H9 (cell line): ENCODE measurements around the gene REG3G. TPM values are rescaled to one million over a fixed set of nuclear protein-coding genes. Genes with fewer than 3 reads are reported as not detected.

Experiments used
- DNase-seq: peaks from one replicate; pipeline ENCODE4 v3.0.0-alpha.2; 2017
- H2AFZ ChIP-seq: one replicate; pipeline ENCODE4 v1.6.1; 2013; ENCODE audit warnings: mild to moderate bottlenecking, low read length, control low read depth, moderate library complexity
- H2AK5ac ChIP-seq: 2 replicates; pipeline ENCODE4 v1.6.1; 2013; ENCODE audit warnings: low read length, control low read depth, mixed read lengths; ENCODE audit not compliant: insufficient read length
- H2BK120ac ChIP-seq: one replicate; pipeline ENCODE4 v1.6.1; 2013; ENCODE audit warnings: low read depth, mild to moderate bottlenecking, low read length, control low read depth, inconsistent platforms; ENCODE audit not compliant: poor library complexity, severe bottlenecking
- H2BK12ac ChIP-seq: 2 replicates; pipeline ENCODE4 v1.6.1; 2013; ENCODE audit warnings: low read length, control low read depth, mixed read lengths, low read depth; ENCODE audit not compliant: insufficient read length
- H2BK15ac ChIP-seq: 2 replicates; pipeline ENCODE4 v1.6.1; 2013; ENCODE audit warnings: low read depth, low read length, control low read depth
- H2BK20ac ChIP-seq: one replicate; pipeline ENCODE4 v1.6.1; 2013; ENCODE audit warnings: low read depth, mild to moderate bottlenecking, low read length, control low read depth, inconsistent platforms; ENCODE audit not compliant: poor library complexity, severe bottlenecking
- H2BK5ac ChIP-seq: 2 replicates; pipeline ENCODE4 v1.6.1; 2013; ENCODE audit warnings: low read length, control low read depth, mixed read lengths; ENCODE audit not compliant: insufficient read length
- H3K14ac ChIP-seq: 2 replicates; pipeline ENCODE4 v1.6.1; 2013; ENCODE audit warnings: low read length, control low read depth; ENCODE audit not compliant: insufficient read depth
- H3K18ac ChIP-seq: 2 replicates; pipeline ENCODE4 v1.6.1; 2013; ENCODE audit warnings: low read depth, mild to moderate bottlenecking, mixed read lengths, low read length, control low read depth; ENCODE audit not compliant: insufficient read length
- H3K23ac ChIP-seq: 2 replicates; pipeline ENCODE4 v1.6.1; 2013; ENCODE audit warnings: low read length, control low read depth, mixed read lengths, low read depth; ENCODE audit not compliant: insufficient read length
- H3K23me2 ChIP-seq: 2 replicates; pipeline ENCODE4 v1.6.1; 2013; ENCODE audit warnings: low read depth, mild to moderate bottlenecking, mixed read lengths, low read length, control low read depth; ENCODE audit not compliant: insufficient read length, poor library complexity, severe bottlenecking
- H3K27ac ChIP-seq: 2 replicates; pipeline ENCODE4 v1.5.1; 2013; ENCODE audit warnings: low read length, control low read depth, mixed read lengths, low read depth; ENCODE audit not compliant: insufficient read length
- H3K27me3 ChIP-seq: 2 replicates; pipeline ENCODE4 v1.6.1; 2013; ENCODE audit warnings: low read length, control low read depth, inconsistent platforms; ENCODE audit not compliant: insufficient read depth
- H3K4ac ChIP-seq: 2 replicates; pipeline ENCODE4 v1.6.1; 2013; ENCODE audit warnings: low read depth, mild to moderate bottlenecking, control low read depth, inconsistent platforms, low read length, moderate library complexity
- H3K4me1 ChIP-seq: 2 replicates; pipeline ENCODE4 v1.6.1; 2013; ENCODE audit warnings: low read length, control low read depth, inconsistent platforms; ENCODE audit not compliant: insufficient read depth
- H3K4me2 ChIP-seq: 2 replicates; pipeline ENCODE4 v1.6.1; 2013; ENCODE audit warnings: low read length, control low read depth, mixed read lengths; ENCODE audit not compliant: insufficient read length, insufficient read depth
- H3K56ac ChIP-seq: 2 replicates; pipeline ENCODE4 v1.6.1; 2013; ENCODE audit warnings: low read depth, mild to moderate bottlenecking, mixed read lengths, low read length, control low read depth; ENCODE audit not compliant: insufficient read length
- H3K79me1 ChIP-seq: 2 replicates; pipeline ENCODE4 v1.6.1; 2013; ENCODE audit warnings: low read depth, mild to moderate bottlenecking, moderate library complexity, low read length, control low read depth, inconsistent platforms; ENCODE audit not compliant: insufficient read depth, poor library complexity, severe bottlenecking
- H3K79me2 ChIP-seq: 2 replicates; pipeline ENCODE4 v1.6.1; 2013; ENCODE audit warnings: low read length, control low read depth, inconsistent platforms; ENCODE audit not compliant: insufficient read depth
- H3K9ac ChIP-seq: 2 replicates; pipeline ENCODE4 v1.6.1; 2013; ENCODE audit warnings: low read length, control low read depth, mixed read lengths; ENCODE audit not compliant: insufficient read length; ENCODE audit errors: extremely low read depth
- H3K9me3 ChIP-seq: one replicate; pipeline ENCODE4 v1.6.1; 2013; ENCODE audit warnings: low read depth, low read length, inconsistent platforms; ENCODE audit not compliant: control insufficient read depth
- H3T11ph ChIP-seq: one replicate; pipeline ENCODE4 v1.6.1; 2013; ENCODE audit warnings: mild to moderate bottlenecking, low read length, control low read depth, inconsistent platforms
- H4K20me1 ChIP-seq: one replicate; pipeline ENCODE4 v1.6.1; 2013; ENCODE audit not compliant: control insufficient read depth, insufficient read length, insufficient read depth
- H4K5ac ChIP-seq: 2 replicates; pipeline ENCODE4 v1.6.1; 2013; ENCODE audit warnings: low read depth, mild to moderate bottlenecking, mixed read lengths, low read length, control low read depth; ENCODE audit not compliant: insufficient read length
- H4K8ac ChIP-seq: replicated peaks from 2 replicates; pipeline ENCODE4 v1.6.1; 2013; ENCODE audit warnings: low read length, control low read depth, mixed read lengths, low read depth; ENCODE audit not compliant: insufficient read length
- H4K91ac ChIP-seq: 2 replicates; pipeline ENCODE4 v1.6.1; 2013; ENCODE audit warnings: low read depth, mild to moderate bottlenecking, moderate library complexity, mixed read lengths, low read length, control low read depth; ENCODE audit not compliant: insufficient read length
- H3K27ac Mint-ChIP-seq, 3 experiments: 2 replicates in 2 of 3; 3 replicates in 1 of 3; pipeline ENCODE4 v1.8.0; 2020 to 2021; ENCODE audit warnings: mixed read lengths in 3 of 3, mild to moderate bottlenecking in 1 of 3, moderate library complexity in 1 of 3
- H3K27me3 Mint-ChIP-seq: 2 replicates; pipeline ENCODE4 v1.8.0; 2021; ENCODE audit warnings: low read depth, mild to moderate bottlenecking, moderate library complexity, mixed read lengths
- H3K36me3 Mint-ChIP-seq, 3 experiments: 2 replicates in 2 of 3; 3 replicates in 1 of 3; pipeline ENCODE4 v1.8.0; 2020 to 2021; ENCODE audit warnings: low read depth in 3 of 3, mixed read lengths in 3 of 3; ENCODE audit not compliant: insufficient read depth in 1 of 3
- H3K4me1 Mint-ChIP-seq, 2 experiments: 2 replicates each; pipeline ENCODE4 v1.8.0; 2020; ENCODE audit warnings: mixed read lengths in 2 of 2
- H3K4me3 Mint-ChIP-seq, 2 experiments: 2 replicates in 1 of 2; 3 replicates in 1 of 2; pipeline ENCODE4 v1.8.0; 2020 to 2021; ENCODE audit warnings: mild to moderate bottlenecking in 2 of 2, mixed read lengths in 2 of 2, moderate library complexity in 1 of 2
- H3K9me3 Mint-ChIP-seq, 2 experiments: 2 replicates in 1 of 2; 3 replicates in 1 of 2; pipeline ENCODE4 v1.8.0; 2020; ENCODE audit warnings: mild to moderate bottlenecking in 2 of 2, mixed read lengths in 2 of 2, moderate library complexity in 1 of 2
- CTCF ChIP-seq: fragments of 200-600 bp; sonication (generic); conservative IDR thresholded peaks from 3 replicates; pipeline ENCODE4 v1.8.0; 2021; ENCODE audit warnings: antibody characterized with exemption, mild to moderate bottlenecking
- WGBS: extraction: QIAGEN DNeasy Blood & Tissue Kit; methylation state at CpG from one replicate; pipeline ENCODE4 v1.1.7; 2013; ENCODE audit warnings: missing lambda C conversion rate, low lambda C conversion rate, mixed read lengths; ENCODE audit not compliant: insufficient read length; ENCODE audit errors: extremely low coverage; 5-methylcytosine and 5-hydroxymethylcytosine counted together
- total RNA-seq: library from RNA; stranded (reverse); gene quantifications from 2 replicates; pipeline ENCODE4 v1.2.1, GENCODE V29; 2021

Gene REG3G
- total RNA-seq, 1 experiment from 2014 or later: not detected

- Histone ChIP-seq H4K20me1 (no peaks in the 10 kb centered on the region), H3K23ac (no peak overlapping the region), H2BK20ac (no peak overlapping the region), H2BK5ac (no peak overlapping the region), H2AFZ (no peak overlapping the region), H3K56ac (no peak overlapping the region), H4K5ac (no peak overlapping the region), H3K9ac (no peak overlapping the region), H2AK5ac (no peak overlapping the region), H3K27ac (no peak overlapping the region), H3K18ac (no peak overlapping the region), H4K91ac (no peak overlapping the region), H3K14ac (no peak overlapping the region), H3K4ac (no peak overlapping the region), H3K9me3 (no peaks in the 10 kb centered on the region), H3K79me1 (no peaks in the 10 kb centered on the region), H3K4me1 (no peaks in the 10 kb centered on the region), H4K8ac (no peak overlapping the region), H2BK12ac (no peak overlapping the region), H3K79me2 (no peaks in the 10 kb centered on the region), H3K27me3 (no peaks in the 10 kb centered on the region), H3K4me2 (no peak overlapping the region), H2BK15ac (no peak overlapping the region), H3K23me2 (no peaks in the 10 kb centered on the region), H2BK120ac (no peak overlapping the region), H3T11ph (no peak overlapping the region)
- no peak overlapping the region for H3K4me3 Mint-ChIP-seq
- WGBS: no CpG with 5 or more reads among the region's 1 CpG
- no peaks in the 10 kb centered on the region for H3K9me3 Mint-ChIP-seq
- no peak for TF ChIP-seq CTCF
- H3K27me3 Mint-ChIP-seq: no peaks in the 10 kb centered on the region
- no peak overlapping the region for H3K27ac Mint-ChIP-seq
- no peak for DNase-seq
- H3K4me1 Mint-ChIP-seq: no peaks in the 10 kb centered on the region
- H3K36me3 Mint-ChIP-seq: no peaks in the 10 kb centered on the region
Measured at GRCh38 chr2:78985558-78985957, 39.9 kb upstream of the REG3G start.
